HCT116 (cell line): ENCODE results near the gene MYADML2. TPM values are rescaled to one million over a fixed set of nuclear protein-coding genes. Genes with fewer than 3 reads are reported as not detected.

Experiments
- ATAC-seq: fragments of 200-7000 bp; cut with Tn5 transposase; 2 replicates; pipeline ENCODE4 v1.9.1; 2020; ENCODE audit warnings: mild to moderate bottlenecking, moderate library complexity
- BruUV-seq: library from RNA; stranded (reverse); fragments of 400-500 nt; replicated peaks from 2 replicates; lab custom pipeline; 2021; lab: Mats Ljungman, UMichigan
- CTCF ChIA-PET: fragments of 300-600 bp; sonication (Branson Sonifier 250); formaldehyde crosslinking; loops from one replicate; lab custom pipeline; 2021; ENCODE audit warnings: antibody characterized with exemption; lab: Charles Lee
- POLR2A ChIA-PET: fragments of 300-600, 350-600 bp; sonication (Branson Sonifier 250); formaldehyde crosslinking; loops from one replicate; lab custom pipeline; 2021; ENCODE audit warnings: antibody characterized with exemption; lab: Charles Lee
- RAD21 ChIA-PET, 2 experiments: fragments of 300-600 bp; sonication (Branson Sonifier 250); formaldehyde crosslinking; loops; one replicate each; lab custom pipeline; 2023; ENCODE audit warnings: low total read pairs in 2 of 2; ENCODE audit not compliant: uncharacterized antibody in 2 of 2, unreplicated experiment in 2 of 2, low non-redundant PET in 1 of 2; lab: Charles Lee
- DNase-seq: peaks from one replicate; pipeline ENCODE4 v3.0.0-alpha.2; 2010; ENCODE audit warnings: low read depth, low spot score
- H2AFZ ChIP-seq: fragments of 200-600 bp; shearing (Covaris generic), sonication (generic); 2 replicates; pipeline ENCODE4 v1.6.1; 2017; ENCODE audit warnings: low read depth, mixed run types, mixed read lengths, antibody characterized with exemption, low read length; ENCODE audit not compliant: poor library complexity, severe bottlenecking
- H3K27ac ChIP-seq: 2 replicates; pipeline ENCODE4 v1.5.1; 2012; ENCODE audit warnings: low read depth, low read length
- H3K27me3 ChIP-seq: fragments of 200-600 bp; sonication (generic); 2 replicates; pipeline ENCODE4 v1.6.1; 2016; ENCODE audit warnings: mixed run types, low read length, mixed read lengths; ENCODE audit not compliant: insufficient read depth
- H3K36me3 ChIP-seq, 2 experiments: fragments of 200-500 bp in 1 of 2; fragments of 200-600 bp in 1 of 2; sonication (Bioruptor generic) in 1 of 2; sonication (generic) in 1 of 2; 2 replicates each; pipeline versions ENCODE4 v1.5.1 to v1.6.1; 2014 to 2016; ENCODE audit warnings: low read length in 2 of 2, inconsistent platforms in 1 of 2, mixed read lengths in 1 of 2, mixed run types in 1 of 2; ENCODE audit not compliant: insufficient read depth in 2 of 2, control insufficient read depth in 1 of 2
- H3K4me1 ChIP-seq, 2 experiments: fragments of 200-600 bp in 1 of 2; sonication (generic) in 1 of 2; 2 replicates each; pipeline versions ENCODE4 v1.5.1 to v1.6.1; 2012 to 2017; ENCODE audit warnings: low read length in 2 of 2, inconsistent platforms in 1 of 2, mild to moderate bottlenecking in 1 of 2, mixed read lengths in 1 of 2, mixed run types in 1 of 2, moderate library complexity in 1 of 2; ENCODE audit not compliant: insufficient read depth in 2 of 2, control insufficient read depth in 1 of 2
- H3K4me2 ChIP-seq: fragments of 200-600 bp; sonication (generic); 2 replicates; pipeline ENCODE4 v1.6.1; 2017; ENCODE audit warnings: mixed run types, low read length, mixed read lengths
- H3K4me3 ChIP-seq, 2 experiments: fragments of 200-600 bp in 1 of 2; sonication (generic) in 1 of 2; replicated peaks in 1 of 2; 2 replicates each; pipeline ENCODE4 v1.5.1; 2011 to 2016; ENCODE audit warnings: low read length in 2 of 2, control low read depth in 1 of 2, low read depth in 1 of 2, mild to moderate bottlenecking in 1 of 2, mixed read lengths in 1 of 2, mixed run types in 1 of 2
- H3K79me2 ChIP-seq: fragments of 200-600 bp; sonication (generic); 2 replicates; pipeline ENCODE4 v1.6.1; 2017; ENCODE audit warnings: mild to moderate bottlenecking, mixed run types, low read length, moderate library complexity, mixed read lengths; ENCODE audit not compliant: insufficient read depth
- H3K9ac ChIP-seq: fragments of 200-600 bp; sonication (generic); 2 replicates; pipeline ENCODE4 v1.6.1; 2016; ENCODE audit warnings: low read length, mixed read lengths
- H3K9me2 ChIP-seq: fragments of 200-600 bp; sonication (generic), shearing (Covaris generic); 2 replicates; pipeline ENCODE4 v1.6.1; 2017; ENCODE audit warnings: mixed run types, mild to moderate bottlenecking, moderate library complexity; ENCODE audit not compliant: insufficient read depth
- H3K9me3 ChIP-seq, 2 experiments: fragments of 200-500 bp in 1 of 2; fragments of 200-600 bp in 1 of 2; sonication (Bioruptor generic) in 1 of 2; sonication (generic) in 1 of 2; 2 replicates each; pipeline ENCODE4 v1.6.1; 2014 to 2017; ENCODE audit warnings: low read length in 2 of 2, mixed read lengths in 2 of 2, inconsistent platforms in 1 of 2, low read depth in 1 of 2, mild to moderate bottlenecking in 1 of 2, mixed run types in 1 of 2, moderate library complexity in 1 of 2; ENCODE audit not compliant: control insufficient read depth in 1 of 2, insufficient read depth in 1 of 2
- H4K20me1 ChIP-seq: fragments of 200-600 bp; sonication (generic), shearing (Covaris generic); 2 replicates; pipeline ENCODE4 v1.6.1; 2017; ENCODE audit warnings: mixed run types, mild to moderate bottlenecking, moderate library complexity; ENCODE audit not compliant: insufficient read depth
- CBX3 ChIP-seq: IDR thresholded peaks from 2 replicates; pipeline ENCODE4 v1.6.1; 2012; ENCODE audit warnings: low read depth
- CTCF ChIP-seq, 3 experiments: fragments of 200-600 bp in 1 of 3; sonication (generic) in 1 of 3; IDR thresholded peaks in 2 of 3; conservative IDR thresholded peaks in 1 of 3; 2 replicates each; pipeline ENCODE4 v1.5.1; 2012 to 2017; ENCODE audit warnings: low read depth in 2 of 3, low read length in 2 of 3, antibody characterized with exemption in 1 of 3, borderline replicate concordance in 1 of 3, control low read depth in 1 of 3, mild to moderate bottlenecking in 1 of 3, mixed read lengths in 1 of 3, mixed run types in 1 of 3, moderate library complexity in 1 of 3; ENCODE audit not compliant: insufficient read depth in 1 of 3
- ELF1 ChIP-seq: IDR thresholded peaks from 2 replicates; pipeline ENCODE4 v1.6.1; 2012; ENCODE audit warnings: low read depth, borderline replicate concordance
- EZH2 ChIP-seq: fragments of 200-600 bp; sonication (generic); IDR thresholded peaks from 2 replicates; pipeline ENCODE4 v1.6.1; 2017; ENCODE audit warnings: antibody characterized with exemption, mixed run types
- MAX ChIP-seq: IDR thresholded peaks from 2 replicates; pipeline ENCODE4 v1.6.1; 2012
- POLR2A ChIP-seq: IDR thresholded peaks from 2 replicates; pipeline ENCODE4 v1.7.0; 2011; ENCODE audit warnings: borderline replicate concordance; ENCODE audit not compliant: insufficient read depth, insufficient read length; ENCODE audit errors: extremely low read depth
- POLR2AphosphoS5 ChIP-seq: IDR thresholded peaks from 2 replicates; pipeline ENCODE4 v1.6.1; 2011; ENCODE audit warnings: mild to moderate bottlenecking, low read depth, low read length, moderate library complexity
- RAD21 ChIP-seq: IDR thresholded peaks from 2 replicates; pipeline ENCODE4 v1.6.1; 2012; ENCODE audit warnings: low read depth, mild to moderate bottlenecking
- REST ChIP-seq: IDR thresholded peaks from 2 replicates; pipeline ENCODE4 v1.6.1; 2012; ENCODE audit warnings: low read depth
- SP1 ChIP-seq: IDR thresholded peaks from 2 replicates; pipeline ENCODE4 v1.6.1; 2012; ENCODE audit warnings: low read depth
- TCF7L2 ChIP-seq: IDR thresholded peaks from 2 replicates; pipeline ENCODE4 v1.7.0; 2011; ENCODE audit warnings: borderline replicate concordance, inconsistent platforms; ENCODE audit not compliant: insufficient read depth, insufficient read length; ENCODE audit errors: extremely low read depth
- YY1 ChIP-seq: IDR thresholded peaks from 2 replicates; pipeline ENCODE4 v1.6.1; 2011; ENCODE audit warnings: low read length, low read depth, moderate library complexity, mild to moderate bottlenecking; ENCODE audit not compliant: insufficient replicate concordance; ENCODE audit errors: extremely low read depth
- ZFX ChIP-seq: fragments of 450-650 bp; IDR thresholded peaks from 2 replicates; pipeline ENCODE4 v1.6.1; 2017
- intact Hi-C: fragments of 100-400 bp; cut with micrococcal nuclease; formaldehyde crosslinking; loops from 2 replicates; pipeline ENCODE4 v1.10.0; 2022
- total RNA-seq: library from RNA; stranded (reverse); gene quantifications from one replicate; pipeline ENCODE4 v1.2.1, GENCODE V29; 2021; ENCODE audit not compliant: unreplicated experiment

Gene MYADML2
- total RNA-seq, 1 experiment from 2014 or later = not detected

- no peaks in the 10 kb centered on the region for H3K9me2 ChIP-seq
- TF ChIP-seq ZFX (no peak), EZH2 (no peak), REST (no peak), CTCF (IDR thresholded peaks at IDR 0.05 in 2 of 3, conservative IDR thresholded peaks at IDR 0.05 in 1 of 3; ENCODE audit: borderline replicate concordance in 1 of 3, insufficient read depth in 1 of 3, low read depth in 2 of 3, low read length in 2 of 3) (no peak), MAX (no peak), POLR2AphosphoS5 (no peak), SP1 (no peak), YY1 (no peak), POLR2A (no peak), CBX3 (no peak), TCF7L2 (no peak), ELF1 (no peak), RAD21 (no peak)
- no peaks in the 10 kb centered on the region for H3K27me3 ChIP-seq
- no peak overlapping the region for H2AFZ ChIP-seq
- BruUV-seq = no TSS peak
- CTCF ChIA-PET = no interaction called here
- no peak overlapping the region for H3K9ac ChIP-seq
- RAD21 ChIA-PET = no interaction called here
- no peaks in the 10 kb centered on the region for H3K36me3 ChIP-seq
- H3K79me2 ChIP-seq = no peaks in the 10 kb centered on the region
- peaks cover 11 to 22% of the 10 kb centered on the region in 2 experiments for H3K4me1 ChIP-seq
- no peaks in the 10 kb centered on the region for H4K20me1 ChIP-seq
- H3K9me3 ChIP-seq = no peaks in the 10 kb centered on the region
- H3K4me3 ChIP-seq = no peak overlapping the region
- H3K4me2 ChIP-seq = no peak overlapping the region
- intact Hi-C loops = no loop called here
- POLR2A ChIA-PET = no interaction called here
- no peak for DNase-seq
- no peak for ATAC-seq
- no peak overlapping the region for H3K27ac ChIP-seq
Observed at GRCh38 chr17:81956607-81957589, 9.9 kb upstream of the MYADML2 start.
